ENCODE measurements around the gene NOXA1. TPM values are rescaled to one million over a fixed set of nuclear protein-coding genes. Genes with fewer than 3 reads are reported as not detected.
A peak's percentile ranks its signal among the peaks of the same experiment; 100 is the strongest.

The NOXA1 gene, protein sequence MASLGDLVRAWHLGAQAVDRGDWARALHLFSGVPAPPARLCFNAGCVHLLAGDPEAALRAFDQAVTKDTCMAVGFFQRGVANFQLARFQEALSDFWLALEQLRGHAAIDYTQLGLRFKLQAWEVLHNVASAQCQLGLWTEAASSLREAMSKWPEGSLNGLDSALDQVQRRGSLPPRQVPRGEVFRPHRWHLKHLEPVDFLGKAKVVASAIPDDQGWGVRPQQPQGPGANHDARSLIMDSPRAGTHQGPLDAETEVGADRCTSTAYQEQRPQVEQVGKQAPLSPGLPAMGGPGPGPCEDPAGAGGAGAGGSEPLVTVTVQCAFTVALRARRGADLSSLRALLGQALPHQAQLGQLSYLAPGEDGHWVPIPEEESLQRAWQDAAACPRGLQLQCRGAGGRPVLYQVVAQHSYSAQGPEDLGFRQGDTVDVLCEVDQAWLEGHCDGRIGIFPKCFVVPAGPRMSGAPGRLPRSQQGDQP
- polyA plus RNA-seq (1.7 and 3.4 TPM in 2 replicates), polyA minus RNA-seq (0.58 and 0.73 TPM in 2 replicates)

- no peaks in the 10 kb centered on the region for H3K9me2 ChIP-seq (ENCODE audit: insufficient read depth, low read length)
- peaks cover 16% of the 10 kb centered on the region for H3K79me2 ChIP-seq (replicated peaks; ENCODE audit: insufficient read depth, low read length)
- no peak within 1 kb of the TSS for H3K27ac ChIP-seq (ENCODE audit: low read length)
- peak within 1 kb of the TSS; percentile 95 for H3K4me2 ChIP-seq (ENCODE audit: low read length)
- H2AFZ ChIP-seq (ENCODE audit: low read depth, low read length) = peak within 1 kb of the TSS; percentile 63
- no peaks in the 10 kb centered on the region for H4K20me1 ChIP-seq (ENCODE audit: insufficient read depth)
- no peaks in the 10 kb centered on the region for H3K9me3 ChIP-seq (ENCODE audit: low read length)
- no peaks in the 10 kb centered on the region for H3K27me3 ChIP-seq (ENCODE audit: insufficient read depth, low read depth, low read length)
- no peaks in the 10 kb centered on the region for H3K36me3 ChIP-seq (ENCODE audit: insufficient read depth, low read length)
- H3F3A ChIP-seq (ENCODE audit: insufficient read depth, low read length, poor library complexity, severe bottlenecking) = no peaks in the 10 kb centered on the region
- H3K9ac ChIP-seq (ENCODE audit: low read length) = peak within 1 kb of the TSS; percentile 70
- TF ChIP-seq TAF1 (IDR thresholded peaks at IDR 0.05; ENCODE audit: low read depth) (peak; percentile 43), SMC3 (conservative IDR thresholded peaks at IDR 0.05; ENCODE audit: poor library complexity) (peak; percentile 13), CTCF (IDR thresholded peaks at IDR 0.05; ENCODE audit: poor library complexity, severe bottlenecking) (peak; percentile 64), RAD21 (conservative IDR thresholded peaks at IDR 0.05) (no peak), MXI1 (conservative IDR thresholded peaks at IDR 0.05; ENCODE audit: poor library complexity, severe bottlenecking) (peak; percentile 56), POLR2AphosphoS5 (IDR thresholded peaks at IDR 0.05) (peak; percentile 33)
- TF ChIP-seq, protein P1, sequence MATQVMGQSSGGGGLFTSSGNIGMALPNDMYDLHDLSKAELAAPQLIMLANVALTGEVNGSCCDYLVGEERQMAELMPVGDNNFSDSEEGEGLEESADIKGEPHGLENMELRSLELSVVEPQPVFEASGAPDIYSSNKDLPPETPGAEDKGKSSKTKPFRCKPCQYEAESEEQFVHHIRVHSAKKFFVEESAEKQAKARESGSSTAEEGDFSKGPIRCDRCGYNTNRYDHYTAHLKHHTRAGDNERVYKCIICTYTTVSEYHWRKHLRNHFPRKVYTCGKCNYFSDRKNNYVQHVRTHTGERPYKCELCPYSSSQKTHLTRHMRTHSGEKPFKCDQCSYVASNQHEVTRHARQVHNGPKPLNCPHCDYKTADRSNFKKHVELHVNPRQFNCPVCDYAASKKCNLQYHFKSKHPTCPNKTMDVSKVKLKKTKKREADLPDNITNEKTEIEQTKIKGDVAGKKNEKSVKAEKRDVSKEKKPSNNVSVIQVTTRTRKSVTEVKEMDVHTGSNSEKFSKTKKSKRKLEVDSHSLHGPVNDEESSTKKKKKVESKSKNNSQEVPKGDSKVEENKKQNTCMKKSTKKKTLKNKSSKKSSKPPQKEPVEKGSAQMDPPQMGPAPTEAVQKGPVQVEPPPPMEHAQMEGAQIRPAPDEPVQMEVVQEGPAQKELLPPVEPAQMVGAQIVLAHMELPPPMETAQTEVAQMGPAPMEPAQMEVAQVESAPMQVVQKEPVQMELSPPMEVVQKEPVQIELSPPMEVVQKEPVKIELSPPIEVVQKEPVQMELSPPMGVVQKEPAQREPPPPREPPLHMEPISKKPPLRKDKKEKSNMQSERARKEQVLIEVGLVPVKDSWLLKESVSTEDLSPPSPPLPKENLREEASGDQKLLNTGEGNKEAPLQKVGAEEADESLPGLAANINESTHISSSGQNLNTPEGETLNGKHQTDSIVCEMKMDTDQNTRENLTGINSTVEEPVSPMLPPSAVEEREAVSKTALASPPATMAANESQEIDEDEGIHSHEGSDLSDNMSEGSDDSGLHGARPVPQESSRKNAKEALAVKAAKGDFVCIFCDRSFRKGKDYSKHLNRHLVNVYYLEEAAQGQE (IDR thresholded peaks at IDR 0.05; ENCODE audit: borderline replicate concordance) = no peak
- H3K4me3 ChIP-seq (ENCODE audit: low read length) = peak within 1 kb of the TSS; percentile 82
Measured at GRCh38 chr9:137422604-137423513, at the start of gene NOXA1, which contains the start of gene EXD3. NOXA1 (plus strand) TSS chr9:137423393; CDS start chr9:137423530, 137 bp downstream. EXD3 (minus strand) TSS chr9:137423162; CDS start chr9:137395357, 27,805 bp downstream.

GRCh38 chr9:137373611-137373980, 49.6 kb upstream of the NOXA1 start:
- no peak overlapping the region for H3K4me2 ChIP-seq (ENCODE audit: low read length)
- H3K79me2 ChIP-seq (replicated peaks; ENCODE audit: insufficient read depth, low read length) = no peaks in the 10 kb centered on the region
- no peak overlapping the region for H3K27ac ChIP-seq (ENCODE audit: low read length)
- H3F3A ChIP-seq (ENCODE audit: insufficient read depth, low read length, poor library complexity, severe bottlenecking) = no peaks in the 10 kb centered on the region
- H3K9me2 ChIP-seq (ENCODE audit: insufficient read depth, low read length) = no peaks in the 10 kb centered on the region
- H3K9ac ChIP-seq (ENCODE audit: low read length) = no peak overlapping the region
- H3K36me3 ChIP-seq (ENCODE audit: insufficient read depth, low read length) = no peaks in the 10 kb centered on the region
- no peaks in the 10 kb centered on the region for H3K27me3 ChIP-seq (ENCODE audit: insufficient read depth, low read depth, low read length)
- H2AFZ ChIP-seq (ENCODE audit: low read depth, low read length) = no peak overlapping the region
- no peak overlapping the region for H3K4me3 ChIP-seq (ENCODE audit: low read length)
- TF ChIP-seq SMC3 (conservative IDR thresholded peaks at IDR 0.05; ENCODE audit: poor library complexity) (no peak), EP300 (conservative IDR thresholded peaks at IDR 0.05; ENCODE audit: poor library complexity, severe bottlenecking) (no peak), TAF1 (IDR thresholded peaks at IDR 0.05; ENCODE audit: low read depth) (no peak), RAD21 (conservative IDR thresholded peaks at IDR 0.05) (no peak), MXI1 (conservative IDR thresholded peaks at IDR 0.05; ENCODE audit: poor library complexity, severe bottlenecking) (no peak), CTCF (IDR thresholded peaks at IDR 0.05; ENCODE audit: poor library complexity, severe bottlenecking) (no peak), POLR2AphosphoS5 (IDR thresholded peaks at IDR 0.05) (no peak), EZH2 (IDR thresholded peaks at IDR 0.05; ENCODE audit: borderline replicate concordance, insufficient read depth, low read length, poor library complexity, severe bottlenecking) (no peak)
- TF ChIP-seq, protein P1 (IDR thresholded peaks at IDR 0.05; ENCODE audit: borderline replicate concordance) = no peak
- H3K9me3 ChIP-seq (ENCODE audit: low read length) = no peaks in the 10 kb centered on the region
- no peaks in the 10 kb centered on the region for H4K20me1 ChIP-seq (ENCODE audit: insufficient read depth)

Measured in neural cell (in vitro differentiated cells).